AG08396 (cell line): ENCODE results near the gene EFNB3.

ENCODE experiments used
- DNase-seq: peaks from one replicate; pipeline ENCODE4 v3.0.0; 2012; ENCODE audit warnings: low spot score, mixed read lengths

EFNB3 gene

GRCh38 chr17:7717756-7718350 is 12.9 kb downstream of the EFNB3 start:
- DNase-seq, result no peak

- no peak for DNase-seq
These were observed 14.7 kb downstream of the EFNB3 start for GRCh38 chr17:7719661-7720060.

GRCh38 chr17:7720125-7720524 is 15.1 kb downstream of the EFNB3 start:
- no peak for DNase-seq

- no peak for DNase-seq
These were observed 16.6 kb downstream of the EFNB3 start for GRCh38 chr17:7721612-7722011.

- DNase-seq, result no peak
These were observed 22.9 kb downstream of the EFNB3 start for GRCh38 chr17:7727886-7728285.

- DNase-seq, result no peak
These were observed 24.8 kb downstream of the EFNB3 start for GRCh38 chr17:7729816-7730215.

- DNase-seq, result no peak
These were observed 28.1 kb downstream of the EFNB3 start for GRCh38 chr17:7732981-7733539.

GRCh38 chr17:7737601-7738000 is 32.6 kb downstream of the EFNB3 start:
- no peak for DNase-seq

GRCh38 chr17:7739746-7740145 is 34.7 kb downstream of the EFNB3 start:
- no peak for DNase-seq

GRCh38 chr17:7740481-7741001 is 35.5 kb downstream of the EFNB3 start:
- DNase-seq, result peak; percentile 18

GRCh38 chr17:7742729-7743128 is 37.7 kb downstream of the EFNB3 start:
- DNase-seq, result no peak

- DNase-seq, result no peak
These were observed 39.4 kb downstream of the EFNB3 start for GRCh38 chr17:7744416-7744815.

- peak; percentile 64 for DNase-seq
These were observed 40.9 kb downstream of the EFNB3 start for GRCh38 chr17:7745748-7746470.

GRCh38 chr17:7747635-7748071 is 42.7 kb downstream of the EFNB3 start:
- DNase-seq, result peak; percentile 27

- DNase-seq, result no peak
These were observed 43.2 kb downstream of the EFNB3 start for GRCh38 chr17:7748076-7748775.

GRCh38 chr17:7750321-7750821 is 45.4 kb downstream of the EFNB3 start:
- peak; percentile 70 for DNase-seq

GRCh38 chr17:7754656-7755055 is 49.7 kb downstream of the EFNB3 start:
- no peak for DNase-seq

- no peak for DNase-seq
These were observed 50.3 kb downstream of the EFNB3 start for GRCh38 chr17:7755095-7755890.

GRCh38 chr17:7756968-7757367 is 52.0 kb downstream of the EFNB3 start:
- DNase-seq, result no peak
